Central memory CD8-positive, alpha-beta T cell (primary cell): ENCODE measurements around the gene TBCA.
"Not testable (repeated sequence)": the region's sequence is repeated elsewhere in the genome, so short reads cannot be mapped to it uniquely, and the experiment has no call there.

Experiments used
- ATAC-seq: fragments of 150-1000 bp; cut with Tn5 transposase; replicated peaks from 2 replicates; pipeline ENCODE4 v1.10.0; 2022; ENCODE audit warnings: mild to moderate bottlenecking, moderate FRiP score, moderate number of reproducible peaks; ENCODE audit not compliant: poor library complexity, severe bottlenecking; ENCODE audit errors: extremely low read depth
- DNase-seq, 2 donors: peaks; one replicate each; pipeline ENCODE4 v3.0.0; 2021; ENCODE audit warnings: low spot score in 2 of 2
- H3K27ac Mint-ChIP-seq: one replicate; pipeline ENCODE4 v1.8.0; 2022; ENCODE audit warnings: low read depth, mild to moderate bottlenecking, moderate library complexity, mixed read lengths
- H3K27me3 Mint-ChIP-seq: one replicate; pipeline ENCODE4 v1.8.0; 2022; ENCODE audit warnings: mixed read lengths
- H3K36me3 Mint-ChIP-seq: one replicate; pipeline ENCODE4 v1.8.0; 2022; ENCODE audit warnings: mild to moderate bottlenecking, moderate library complexity, mixed read lengths; ENCODE audit not compliant: insufficient read depth
- H3K4me1 Mint-ChIP-seq: one replicate; pipeline ENCODE4 v1.8.0; 2022; ENCODE audit warnings: mixed read lengths
- H3K4me3 Mint-ChIP-seq: one replicate; pipeline ENCODE4 v1.8.0; 2022; ENCODE audit warnings: mild to moderate bottlenecking, moderate library complexity, mixed read lengths
- H3K9me3 Mint-ChIP-seq: one replicate; pipeline ENCODE4 v1.8.0; 2022; ENCODE audit warnings: mixed read lengths

The TBCA gene

GRCh38 chr5:77724934-77725333 lies 51.2 kb downstream of the TBCA start:
- H3K27me3 Mint-ChIP-seq = no peaks in the 10 kb centered on the region
- no peak for DNase-seq
- H3K27ac Mint-ChIP-seq = no peak overlapping the region
- no peak for ATAC-seq
- H3K4me3 Mint-ChIP-seq = no peak overlapping the region
- H3K9me3 Mint-ChIP-seq = no peaks in the 10 kb centered on the region
- H3K36me3 Mint-ChIP-seq = no peaks in the 10 kb centered on the region
- peaks cover 38% of the 10 kb centered on the region for H3K4me1 Mint-ChIP-seq

- peaks cover 3% of the 10 kb centered on the region for H3K36me3 Mint-ChIP-seq
- no peak for ATAC-seq
- DNase-seq = no peak
- H3K27ac Mint-ChIP-seq = peak overlapping the region; percentile 4
- peaks cover 18% of the 10 kb centered on the region for H3K4me1 Mint-ChIP-seq
- H3K9me3 Mint-ChIP-seq = no peaks in the 10 kb centered on the region
- no peaks in the 10 kb centered on the region for H3K27me3 Mint-ChIP-seq
- H3K4me3 Mint-ChIP-seq = peak overlapping the region; percentile 6
Observed at GRCh38 chr5:77719666-77720363, 56.3 kb downstream of the TBCA start.

- H3K36me3 Mint-ChIP-seq = peaks cover 3% of the 10 kb centered on the region
- H3K4me1 Mint-ChIP-seq = peaks cover 18% of the 10 kb centered on the region
- H3K27ac Mint-ChIP-seq = peak overlapping the region; percentile 66
- no peaks in the 10 kb centered on the region for H3K9me3 Mint-ChIP-seq
- H3K27me3 Mint-ChIP-seq = no peaks in the 10 kb centered on the region
- peak overlapping the region; percentile 47 for H3K4me3 Mint-ChIP-seq
- ATAC-seq (peak; percentile 79), DNase-seq (no peak)
Observed at GRCh38 chr5:77718934-77719610, 57.1 kb downstream of the TBCA start.

- Mint-ChIP-seq H3K9me3 (no peaks in the 10 kb centered on the region), H3K4me1 (no peaks in the 10 kb centered on the region), H3K4me3 (no peak overlapping the region), H3K27me3 (no peaks in the 10 kb centered on the region), H3K36me3 (peaks cover 18% of the 10 kb centered on the region), H3K27ac (no peak overlapping the region)
- DNase-seq (no peak), ATAC-seq (no peak)
Observed at GRCh38 chr5:77709993-77710685, 66.0 kb downstream of the TBCA start.

- ATAC-seq (no peak), DNase-seq (no peak)
- Mint-ChIP-seq H3K4me3 (no peak overlapping the region), H3K36me3 (peaks cover 24% of the 10 kb centered on the region), H3K27me3 (no peaks in the 10 kb centered on the region), H3K4me1 (peaks cover 2% of the 10 kb centered on the region), H3K9me3 (no peaks in the 10 kb centered on the region), H3K27ac (no peak overlapping the region)
Observed at GRCh38 chr5:77709340-77709739, 66.8 kb downstream of the TBCA start.

- no peak for DNase-seq
- no peak for ATAC-seq
- Mint-ChIP-seq H3K4me1 (peaks cover 6% of the 10 kb centered on the region), H3K27ac (no peak overlapping the region), H3K4me3 (no peak overlapping the region), H3K36me3 (peaks cover 26% of the 10 kb centered on the region), H3K9me3 (no peaks in the 10 kb centered on the region), H3K27me3 (no peaks in the 10 kb centered on the region)
Observed at GRCh38 chr5:77707791-77708190, 68.3 kb downstream of the TBCA start.

- not testable (repeated sequence) for ATAC-seq, H3K27me3 Mint-ChIP-seq, H3K4me3 Mint-ChIP-seq, H3K27ac Mint-ChIP-seq, DNase-seq, H3K9me3 Mint-ChIP-seq
- H3K36me3 Mint-ChIP-seq = peaks cover 14% of the 10 kb centered on the region
- H3K4me1 Mint-ChIP-seq = peaks cover 45% of the 10 kb centered on the region
Observed at GRCh38 chr5:77699569-77699968, 76.6 kb downstream of the TBCA start.

GRCh38 chr5:77698920-77699319 lies 77.2 kb downstream of the TBCA start:
- Mint-ChIP-seq H3K36me3 (peaks cover 9% of the 10 kb centered on the region), H3K27ac (no peak overlapping the region), H3K4me1 (peaks cover 39% of the 10 kb centered on the region)

GRCh38 chr5:77697692-77698091 lies 78.4 kb downstream of the TBCA start:
- no peaks in the 10 kb centered on the region for H3K27me3 Mint-ChIP-seq
- DNase-seq (no peak), ATAC-seq (no peak)
- no peak overlapping the region for H3K27ac Mint-ChIP-seq
- H3K9me3 Mint-ChIP-seq = no peaks in the 10 kb centered on the region
- H3K36me3 Mint-ChIP-seq = peaks cover 12% of the 10 kb centered on the region
- H3K4me1 Mint-ChIP-seq = peaks cover 39% of the 10 kb centered on the region
- H3K4me3 Mint-ChIP-seq = no peak overlapping the region

More at GRCh38 chr5:77698920-77699319, 77.2 kb downstream of the TBCA start:
- Mint-ChIP-seq H3K9me3 (no peaks in the 10 kb centered on the region), H3K27me3 (no peaks in the 10 kb centered on the region), H3K4me3 (no peak overlapping the region)
- no peak for DNase-seq
- ATAC-seq = no peak

GRCh38 chr5:77696120-77696519 lies 80.0 kb downstream of the TBCA start:
- Mint-ChIP-seq H3K27me3 (no peaks in the 10 kb centered on the region), H3K4me1 (peaks cover 33% of the 10 kb centered on the region), H3K9me3 (no peaks in the 10 kb centered on the region), H3K27ac (no peak overlapping the region), H3K36me3 (peaks cover 14% of the 10 kb centered on the region), H3K4me3 (no peak overlapping the region)
- ATAC-seq (no peak), DNase-seq (no peak)

- no peaks in the 10 kb centered on the region for H3K27me3 Mint-ChIP-seq
- H3K9me3 Mint-ChIP-seq = no peaks in the 10 kb centered on the region
- H3K27ac Mint-ChIP-seq = no peak overlapping the region
- ATAC-seq = no peak
- H3K4me1 Mint-ChIP-seq = peaks cover 23% of the 10 kb centered on the region
- H3K36me3 Mint-ChIP-seq = peaks cover 21% of the 10 kb centered on the region
- DNase-seq = no peak
- H3K4me3 Mint-ChIP-seq = no peak overlapping the region
Observed at GRCh38 chr5:77693913-77694312, 82.2 kb downstream of the TBCA start.

- no peaks in the 10 kb centered on the region for H3K4me1 Mint-ChIP-seq
- H3K27me3 Mint-ChIP-seq = peaks cover 18% of the 10 kb centered on the region
- H3K4me3 Mint-ChIP-seq = no peak overlapping the region
- H3K27ac Mint-ChIP-seq = no peak overlapping the region
- H3K36me3 Mint-ChIP-seq = peaks cover 2% of the 10 kb centered on the region
- no peaks in the 10 kb centered on the region for H3K9me3 Mint-ChIP-seq
- no peak for ATAC-seq
- no peak for DNase-seq
Observed at GRCh38 chr5:77683171-77683732, 92.9 kb downstream of the TBCA start.
